HepG2 (cell line): ENCODE measurements around the gene PIGV. TPM values are rescaled to one million over a fixed set of nuclear protein-coding genes. Genes with fewer than 3 reads are reported as not detected.

Source experiments
- ADNP ChIP-seq: sonication (generic); formaldehyde crosslinking; IDR thresholded peaks from 2 replicates; pipeline ENCODE4 v1.4.0; 2020; ENCODE audit warnings: missing genetic modification reagents
- EEA1 ChIP-seq: sonication (generic); formaldehyde crosslinking; IDR thresholded peaks from 2 replicates; pipeline ENCODE4 v1.5.1; 2020; ENCODE audit warnings: mild to moderate bottlenecking, missing genetic modification reagents, borderline replicate concordance
- HDAC1 ChIP-seq: sonication (generic); formaldehyde crosslinking; IDR thresholded peaks from 2 replicates; pipeline ENCODE4 v1.5.1; 2020; ENCODE audit warnings: mild to moderate bottlenecking, missing genetic modification reagents
- JARID2 ChIP-seq: sonication (generic); formaldehyde crosslinking; IDR thresholded peaks from 2 replicates; pipeline ENCODE4 v1.8.1; 2023; ENCODE audit warnings: missing genetic modification reagents, inconsistent platforms; ENCODE audit not compliant: insufficient replicate concordance
- JUND ChIP-seq: sonication (generic); formaldehyde crosslinking; IDR thresholded peaks from 2 replicates; pipeline ENCODE4 v1.8.0; 2022; ENCODE audit warnings: mild to moderate bottlenecking, missing genetic modification reagents
- KDM2A ChIP-seq: sonication (generic); formaldehyde crosslinking; IDR thresholded peaks from 2 replicates; pipeline ENCODE4 v1.4.0; 2020; ENCODE audit warnings: low read depth, missing genetic modification reagents, borderline replicate concordance
- MAF1 ChIP-seq: sonication (generic); formaldehyde crosslinking; IDR thresholded peaks from 2 replicates; pipeline ENCODE4 v1.5.0; 2020; ENCODE audit warnings: missing genetic modification reagents, borderline replicate concordance
- MEF2D ChIP-seq: sonication (generic); formaldehyde crosslinking; IDR thresholded peaks from 2 replicates; pipeline ENCODE4 v1.5.1; 2020; ENCODE audit warnings: mild to moderate bottlenecking, missing genetic modification reagents
- MTA1 ChIP-seq: sonication (generic); formaldehyde crosslinking; IDR thresholded peaks from 2 replicates; pipeline ENCODE4 v1.4.0; 2020; ENCODE audit warnings: missing genetic modification reagents, mild to moderate bottlenecking, borderline replicate concordance
- NCOR1 ChIP-seq: fragments of 200-600 bp; sonication (generic); IDR thresholded peaks from 2 replicates; pipeline ENCODE4 v1.7.0; 2017; ENCODE audit warnings: antibody characterized with exemption, low read length, borderline replicate concordance
- TOPORS ChIP-seq: sonication (generic); formaldehyde crosslinking; IDR thresholded peaks from 2 replicates; pipeline ENCODE4 v1.8.0; 2023; ENCODE audit warnings: mild to moderate bottlenecking, missing genetic modification reagents
- XBP1 ChIP-seq: sonication (generic); formaldehyde crosslinking; IDR thresholded peaks from 2 replicates; pipeline ENCODE4 v1.5.0; 2020; ENCODE audit warnings: missing genetic modification reagents
- ZKSCAN1 ChIP-seq: fragments of 150-350 bp; IDR thresholded peaks from 2 replicates; pipeline ENCODE4 v1.6.1; 2014; ENCODE audit warnings: low read length
- ZNF20 ChIP-seq: sonication (generic); formaldehyde crosslinking; IDR thresholded peaks from 2 replicates; pipeline ENCODE4 v1.4.0; 2020; ENCODE audit warnings: mild to moderate bottlenecking, moderate library complexity, missing genetic modification reagents
- ZNF260 ChIP-seq: sonication (generic); formaldehyde crosslinking; IDR thresholded peaks from 2 replicates; pipeline ENCODE4 v1.4.0; 2020; ENCODE audit warnings: missing genetic modification reagents, low read depth, mild to moderate bottlenecking, borderline replicate concordance
- ZNF3 ChIP-seq: IDR thresholded peaks from 2 replicates; pipeline ENCODE4 v1.7.0; 2017; ENCODE audit warnings: inconsistent platforms
- ZNF335 ChIP-seq: sonication (generic); formaldehyde crosslinking; IDR thresholded peaks from 2 replicates; pipeline ENCODE4 v1.4.0; 2020; ENCODE audit warnings: missing genetic modification reagents
- ZNF484 ChIP-seq: sonication (generic); formaldehyde crosslinking; IDR thresholded peaks from 2 replicates; pipeline ENCODE4 v1.5.1; 2020; ENCODE audit warnings: mild to moderate bottlenecking, low read depth, missing genetic modification reagents, borderline replicate concordance
- ZSCAN21 ChIP-seq: sonication (generic); formaldehyde crosslinking; IDR thresholded peaks from 2 replicates; pipeline ENCODE4 v1.8.0; 2022; ENCODE audit warnings: mild to moderate bottlenecking, missing genetic modification reagents, moderate library complexity, borderline replicate concordance
- polyA plus RNA-seq, 8 experiments: library from polyadenylated mRNA; depleted of rRNA in 3 of 8; stranded (reverse) in 7 of 8; unstranded in 1 of 8; fragments of >200 nt; fragmentation: Illumina TruSeq in 4 of 8; extraction: Trizol in 4 of 8; gene quantifications; 2 replicates each; pipeline versions ENCODE4 v1.2.1 to v1.2.3, GENCODE V29; 2011 to 2016; ENCODE audit warnings: low read depth in 4 of 8, missing spikeins in 1 of 8, mixed read lengths in 1 of 8; ENCODE audit not compliant: insufficient read depth in 1 of 8
- total RNA-seq, 5 experiments: library from RNA; depleted of rRNA; stranded (reverse); fragments of >200 nt; fragmentation: Illumina TruSeq; extraction: Trizol; gene quantifications; 2 replicates each; pipeline ENCODE4 v1.2.3, GENCODE V29; 2016; ENCODE audit warnings: low read depth in 1 of 5
- TF ChIP-seq, protein P1 (sequence below): sonication (generic); formaldehyde crosslinking; IDR thresholded peaks from 2 replicates; pipeline ENCODE4 v1.5.0; 2020; ENCODE audit warnings: mild to moderate bottlenecking, missing genetic modification reagents, moderate library complexity
- TF ChIP-seq, protein P2 (sequence below): sonication (generic); formaldehyde crosslinking; IDR thresholded peaks from 2 replicates; pipeline ENCODE4 v1.4.0; 2020; ENCODE audit warnings: mild to moderate bottlenecking, missing genetic modification reagents
- TF ChIP-seq, protein P3 (sequence below), 2 experiments: sonication (generic) in 1 of 2; formaldehyde crosslinking in 1 of 2; IDR thresholded peaks; 2 replicates each; pipeline versions ENCODE4 v1.5.1 to v1.6.1; 2011 to 2020; ENCODE audit warnings: borderline replicate concordance in 1 of 2, low read depth in 1 of 2, low read length in 1 of 2, mild to moderate bottlenecking in 1 of 2, missing genetic modification reagents in 1 of 2, moderate library complexity in 1 of 2
- TF ChIP-seq, protein P4 (sequence below): sonication (generic); formaldehyde crosslinking; IDR thresholded peaks from 2 replicates; pipeline ENCODE4 v1.4.0; 2020; ENCODE audit warnings: missing genetic modification reagents, borderline replicate concordance

Gene PIGV
- total and polyA plus RNA-seq, 2 of the 13 experiments (the other 11 are each of a cell fraction or from before 2014, with no cell fraction given): 13.5 to 22.7 TPM

DNA sequence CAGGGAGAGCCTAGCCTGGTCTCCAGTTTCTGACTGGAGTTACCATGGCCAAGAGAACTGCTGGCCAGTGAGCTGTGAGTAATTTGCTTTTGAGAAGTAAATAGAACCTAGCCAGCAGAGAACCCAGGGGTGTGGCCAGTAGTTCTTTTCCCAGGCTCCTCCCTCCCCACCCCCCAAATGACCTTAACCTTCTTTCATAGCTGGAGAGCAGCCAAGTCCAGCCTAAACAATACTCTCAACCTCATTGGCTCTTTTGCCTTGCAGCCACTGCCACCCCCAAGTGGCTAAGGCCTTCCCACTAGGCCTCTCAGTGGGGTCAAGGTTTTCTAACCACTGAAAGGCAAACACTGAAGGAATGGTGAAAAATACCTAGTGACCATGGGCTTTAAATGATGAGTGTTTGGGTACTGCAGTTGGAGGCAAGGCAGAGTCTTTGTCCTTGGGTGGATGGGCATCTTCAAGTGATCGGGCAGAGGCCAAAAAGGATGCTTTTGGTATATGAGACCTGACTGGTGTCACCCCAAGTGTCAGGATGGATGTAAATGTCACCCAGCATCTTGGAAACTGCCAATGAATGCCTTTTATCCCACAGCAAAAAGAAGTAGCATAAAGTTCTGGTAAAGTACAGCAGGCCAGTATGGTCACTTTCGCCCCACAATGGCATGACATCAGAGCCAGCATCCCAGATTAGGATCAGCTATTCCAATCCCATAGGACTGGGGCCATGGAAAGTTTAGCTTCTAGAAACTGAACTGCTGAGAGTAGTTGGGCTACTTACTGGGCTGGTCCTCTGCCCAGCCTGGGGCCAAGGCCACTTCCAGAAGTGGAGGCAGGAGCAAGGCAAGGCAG lies 3.5 kb upstream of the PIGV start (continued):
- TF ChIP-seq, protein P1, sequence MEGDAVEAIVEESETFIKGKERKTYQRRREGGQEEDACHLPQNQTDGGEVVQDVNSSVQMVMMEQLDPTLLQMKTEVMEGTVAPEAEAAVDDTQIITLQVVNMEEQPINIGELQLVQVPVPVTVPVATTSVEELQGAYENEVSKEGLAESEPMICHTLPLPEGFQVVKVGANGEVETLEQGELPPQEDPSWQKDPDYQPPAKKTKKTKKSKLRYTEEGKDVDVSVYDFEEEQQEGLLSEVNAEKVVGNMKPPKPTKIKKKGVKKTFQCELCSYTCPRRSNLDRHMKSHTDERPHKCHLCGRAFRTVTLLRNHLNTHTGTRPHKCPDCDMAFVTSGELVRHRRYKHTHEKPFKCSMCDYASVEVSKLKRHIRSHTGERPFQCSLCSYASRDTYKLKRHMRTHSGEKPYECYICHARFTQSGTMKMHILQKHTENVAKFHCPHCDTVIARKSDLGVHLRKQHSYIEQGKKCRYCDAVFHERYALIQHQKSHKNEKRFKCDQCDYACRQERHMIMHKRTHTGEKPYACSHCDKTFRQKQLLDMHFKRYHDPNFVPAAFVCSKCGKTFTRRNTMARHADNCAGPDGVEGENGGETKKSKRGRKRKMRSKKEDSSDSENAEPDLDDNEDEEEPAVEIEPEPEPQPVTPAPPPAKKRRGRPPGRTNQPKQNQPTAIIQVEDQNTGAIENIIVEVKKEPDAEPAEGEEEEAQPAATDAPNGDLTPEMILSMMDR (CRISPR knock-in tag): peak; percentile 49
- TF ChIP-seq TOPORS (CRISPR knock-in tag) (no peak), ZNF484 (CRISPR knock-in tag) (no peak), MEF2D (peak; percentile 90), JUND (0 out of 2 replicates have a peak, but pooled peaks have one; percentile 21), ZSCAN21 (0 out of 2 replicates have a peak, but pooled peaks have one; percentile 64), MAF1 (CRISPR knock-in tag) (no peak), ADNP (CRISPR knock-in tag) (no peak), ZNF20 (CRISPR knock-in tag) (no peak), HDAC1 (CRISPR knock-in tag) (peak; percentile 92), NCOR1 (peak; percentile 94; the same call in 1 of the 2 replicates), ZNF260 (CRISPR knock-in tag) (no peak), EEA1 (no peak), KDM2A (peak; percentile 39; the same call in 1 of the 2 replicates), MTA1 (CRISPR knock-in tag) (no peak), XBP1 (CRISPR knock-in tag) (no peak), ZNF3 (no peak), JARID2 (CRISPR knock-in tag) (no peak), ZNF335 (CRISPR knock-in tag) (no peak), ZKSCAN1 (0 out of 2 replicates have a peak, but pooled peaks have one; percentile 1)
- TF ChIP-seq, protein P2, sequence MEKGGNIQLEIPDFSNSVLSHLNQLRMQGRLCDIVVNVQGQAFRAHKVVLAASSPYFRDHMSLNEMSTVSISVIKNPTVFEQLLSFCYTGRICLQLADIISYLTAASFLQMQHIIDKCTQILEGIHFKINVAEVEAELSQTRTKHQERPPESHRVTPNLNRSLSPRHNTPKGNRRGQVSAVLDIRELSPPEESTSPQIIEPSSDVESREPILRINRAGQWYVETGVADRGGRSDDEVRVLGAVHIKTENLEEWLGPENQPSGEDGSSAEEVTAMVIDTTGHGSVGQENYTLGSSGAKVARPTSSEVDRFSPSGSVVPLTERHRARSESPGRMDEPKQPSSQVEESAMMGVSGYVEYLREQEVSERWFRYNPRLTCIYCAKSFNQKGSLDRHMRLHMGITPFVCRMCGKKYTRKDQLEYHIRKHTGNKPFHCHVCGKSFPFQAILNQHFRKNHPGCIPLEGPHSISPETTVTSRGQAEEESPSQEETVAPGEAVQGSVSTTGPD (CRISPR knock-in tag): peak; percentile 73; the same call in 1 of the 2 replicates
- TF ChIP-seq, protein P3, sequence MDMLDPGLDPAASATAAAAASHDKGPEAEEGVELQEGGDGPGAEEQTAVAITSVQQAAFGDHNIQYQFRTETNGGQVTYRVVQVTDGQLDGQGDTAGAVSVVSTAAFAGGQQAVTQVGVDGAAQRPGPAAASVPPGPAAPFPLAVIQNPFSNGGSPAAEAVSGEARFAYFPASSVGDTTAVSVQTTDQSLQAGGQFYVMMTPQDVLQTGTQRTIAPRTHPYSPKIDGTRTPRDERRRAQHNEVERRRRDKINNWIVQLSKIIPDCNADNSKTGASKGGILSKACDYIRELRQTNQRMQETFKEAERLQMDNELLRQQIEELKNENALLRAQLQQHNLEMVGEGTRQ (IDR thresholded peaks at IDR 0.05; ENCODE audit: low read depth, low read length): no peak
- TF ChIP-seq, protein P3 (CRISPR knock-in tag; IDR thresholded peaks at IDR 0.05; ENCODE audit: borderline replicate concordance): no peak
- TF ChIP-seq, protein P4, sequence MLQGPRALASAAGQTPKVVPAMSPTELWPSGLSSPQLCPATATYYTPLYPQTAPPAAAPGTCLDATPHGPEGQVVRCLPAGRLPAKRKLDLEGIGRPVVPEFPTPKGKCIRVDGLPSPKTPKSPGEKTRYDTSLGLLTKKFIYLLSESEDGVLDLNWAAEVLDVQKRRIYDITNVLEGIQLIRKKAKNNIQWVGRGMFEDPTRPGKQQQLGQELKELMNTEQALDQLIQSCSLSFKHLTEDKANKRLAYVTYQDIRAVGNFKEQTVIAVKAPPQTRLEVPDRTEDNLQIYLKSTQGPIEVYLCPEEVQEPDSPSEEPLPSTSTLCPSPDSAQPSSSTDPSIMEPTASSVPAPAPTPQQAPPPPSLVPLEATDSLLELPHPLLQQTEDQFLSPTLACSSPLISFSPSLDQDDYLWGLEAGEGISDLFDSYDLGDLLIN (CRISPR knock-in tag): no peak
